MM.1S (cell line): ENCODE results near the gene IL3.
A peak's percentile ranks its signal among the peaks of the same experiment; 100 is the strongest.

Experiments used
- DNase-seq: peaks from one replicate; pipeline ENCODE4 v3.0.0-alpha.2; 2015
- H2AFZ ChIP-seq: fragments of 300-600 bp; sonication (generic); 2 replicates; pipeline ENCODE4 v1.6.0; 2016; ENCODE audit warnings: antibody characterized with exemption, low read length
- H3F3A ChIP-seq: fragments of 300-600 bp; sonication (generic); 2 replicates; pipeline ENCODE4 v1.6.1; 2016; ENCODE audit warnings: mild to moderate bottlenecking, antibody characterized with exemption, low read length, moderate library complexity, mixed read lengths; ENCODE audit not compliant: insufficient read depth
- H3K27ac ChIP-seq: fragments of 300-600 bp; sonication (generic); 2 replicates; pipeline ENCODE4 v1.5.1; 2016; ENCODE audit warnings: mild to moderate bottlenecking, low read length
- H3K27me3 ChIP-seq: fragments of 300-600 bp; sonication (generic); replicated peaks from 2 replicates; pipeline ENCODE4 v1.6.0; 2016; ENCODE audit warnings: low read length; ENCODE audit not compliant: insufficient read depth
- H3K36me3 ChIP-seq: fragments of 300-600 bp; sonication (generic); replicated peaks from 2 replicates; pipeline ENCODE4 v1.6.1; 2016; ENCODE audit warnings: mild to moderate bottlenecking, low read length, mixed read lengths; ENCODE audit not compliant: insufficient read depth
- H3K4me1 ChIP-seq: fragments of 300-600 bp; sonication (generic); 2 replicates; pipeline ENCODE4 v1.6.1; 2016; ENCODE audit warnings: low read length, mixed read lengths
- H3K4me2 ChIP-seq: fragments of 300-600 bp; sonication (generic); 2 replicates; pipeline ENCODE4 v1.6.0; 2016; ENCODE audit warnings: low read depth, low read length
- H3K4me3 ChIP-seq: fragments of 300-600 bp; sonication (generic); 2 replicates; pipeline ENCODE4 v1.5.1; 2016; ENCODE audit warnings: low read length, mixed read lengths
- H3K79me2 ChIP-seq: fragments of 300-600 bp; sonication (generic); 2 replicates; pipeline ENCODE4 v1.6.1; 2016; ENCODE audit warnings: mixed run types, low read length, mixed read lengths
- H3K9ac ChIP-seq: fragments of 300-600 bp; sonication (generic); 2 replicates; pipeline ENCODE4 v1.6.1; 2016; ENCODE audit warnings: low read length, mixed read lengths
- H3K9me2 ChIP-seq: fragments of 300-600 bp; sonication (generic); replicated peaks from 2 replicates; pipeline ENCODE4 v1.6.1; 2016; ENCODE audit warnings: mild to moderate bottlenecking, low read length, mixed read lengths; ENCODE audit not compliant: insufficient read depth
- H3K9me3 ChIP-seq: fragments of 300-600 bp; sonication (generic); replicated peaks from 2 replicates; pipeline ENCODE4 v1.6.1; 2016; ENCODE audit warnings: mild to moderate bottlenecking, low read length, mixed read lengths; ENCODE audit not compliant: insufficient read depth
- H4K20me1 ChIP-seq: fragments of 300-600 bp; sonication (generic); 2 replicates; pipeline ENCODE4 v1.6.1; 2016; ENCODE audit warnings: mild to moderate bottlenecking, low read length, moderate library complexity, mixed read lengths; ENCODE audit not compliant: insufficient read depth
- CTCF ChIP-seq: fragments of 300-600 bp; sonication (generic); IDR thresholded peaks from 2 replicates; pipeline ENCODE4 v1.5.1; 2016; ENCODE audit warnings: antibody characterized with exemption, low read length, mixed read lengths
- EZH2 ChIP-seq: fragments of 300-600 bp; sonication (generic); optimal IDR thresholded peaks from 2 replicates; pipeline ENCODE3; 2017; ENCODE audit warnings: low read depth, mild to moderate bottlenecking, antibody characterized with exemption, low read length, mixed read lengths
- EZH2phosphoT487 ChIP-seq: fragments of 300-600 bp; sonication (generic); IDR thresholded peaks from 2 replicates; pipeline ENCODE4 v1.6.1; 2018; ENCODE audit warnings: antibody characterized with exemption, low read length

Gene IL3, protein sequence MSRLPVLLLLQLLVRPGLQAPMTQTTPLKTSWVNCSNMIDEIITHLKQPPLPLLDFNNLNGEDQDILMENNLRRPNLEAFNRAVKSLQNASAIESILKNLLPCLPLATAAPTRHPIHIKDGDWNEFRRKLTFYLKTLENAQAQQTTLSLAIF

DNA sequence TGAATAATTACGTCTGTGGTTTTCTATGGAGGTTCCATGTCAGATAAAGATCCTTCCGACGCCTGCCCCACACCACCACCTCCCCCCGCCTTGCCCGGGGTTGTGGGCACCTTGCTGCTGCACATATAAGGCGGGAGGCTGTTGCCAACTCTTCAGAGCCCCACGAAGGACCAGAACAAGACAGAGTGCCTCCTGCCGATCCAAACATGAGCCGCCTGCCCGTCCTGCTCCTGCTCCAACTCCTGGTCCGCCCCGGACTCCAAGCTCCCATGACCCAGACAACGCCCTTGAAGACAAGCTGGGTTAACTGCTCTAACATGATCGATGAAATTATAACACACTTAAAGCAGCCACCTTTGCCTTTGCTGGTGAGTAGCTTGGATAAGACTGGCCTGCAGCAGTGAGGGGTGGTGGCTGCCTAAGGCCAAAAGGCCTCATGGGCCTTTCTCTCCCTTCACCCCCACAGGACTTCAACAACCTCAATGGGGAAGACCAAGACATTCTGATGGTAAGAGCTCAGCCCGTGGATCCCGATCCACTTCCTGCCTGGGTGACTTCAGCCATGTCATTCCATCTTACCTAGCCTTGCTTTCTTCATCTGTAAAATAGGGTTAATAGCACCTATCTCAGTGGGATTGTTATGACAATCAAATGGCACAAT lies at the start of gene IL3:
Gene IL3 (plus strand): TSS at position 155 of the 661 bp plus-strand sequence. CDS start 52 bp downstream, at position 207.
- no peaks in the 10 kb centered on the region for H3K79me2 ChIP-seq
- no peak within 1 kb of the TSS for H3K9ac ChIP-seq
- DNase-seq, result no peak
- H3K27ac ChIP-seq, result no peak within 1 kb of the TSS
- no peaks in the 10 kb centered on the region for H4K20me1 ChIP-seq
- TF ChIP-seq EZH2phosphoT487 (no peak), CTCF (no peak), EZH2 (no peak)
- H3K9me3 ChIP-seq, result no peaks in the 10 kb centered on the region
- H3K27me3 ChIP-seq, result no peaks in the 10 kb centered on the region
- no peaks in the 10 kb centered on the region for H3K9me2 ChIP-seq
- H2AFZ ChIP-seq, result no peak within 1 kb of the TSS
- H3K4me3 ChIP-seq, result no peak within 1 kb of the TSS
- peaks cover 7% of the 10 kb centered on the region for H3K4me1 ChIP-seq
- H3F3A ChIP-seq, result no peaks in the 10 kb centered on the region
- no peak within 1 kb of the TSS for H3K4me2 ChIP-seq
- H3K36me3 ChIP-seq, result no peaks in the 10 kb centered on the region

DNA sequence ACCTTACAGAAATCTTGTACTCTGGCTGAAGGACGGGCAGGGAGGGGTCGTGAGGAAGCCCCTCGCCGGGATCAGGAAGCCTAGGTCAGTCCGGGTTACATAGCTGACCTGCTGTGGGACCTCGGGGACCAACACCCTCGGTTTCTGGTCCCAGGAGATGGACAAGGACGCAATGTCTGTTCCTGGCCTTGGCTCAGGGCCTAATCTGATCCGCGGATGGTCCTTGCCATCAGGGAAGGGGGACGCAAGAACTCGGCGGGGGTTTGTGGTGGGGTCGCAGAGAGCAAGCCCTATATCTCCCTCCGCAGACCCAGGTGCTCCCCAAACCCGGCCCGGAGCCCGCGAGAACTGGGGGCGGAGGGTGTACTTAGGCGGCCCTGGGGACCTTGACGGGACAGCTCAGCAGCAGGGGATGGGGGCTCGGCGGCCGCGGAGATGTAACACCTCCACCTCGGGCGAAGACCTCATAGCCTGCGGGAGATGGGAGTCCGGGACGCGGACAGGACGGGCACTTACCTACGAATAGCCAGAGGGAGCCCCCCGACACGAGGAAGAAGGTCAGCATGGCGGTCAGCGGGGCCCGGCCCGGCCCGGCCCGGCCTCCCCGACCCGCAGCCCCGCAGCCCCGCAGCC lies 49.4 kb upstream of the IL3 start:
- H2AFZ ChIP-seq, result no peak overlapping the region
- no peaks in the 10 kb centered on the region for H3K4me1 ChIP-seq
- H3K4me3 ChIP-seq, result no peak overlapping the region; the same call in 1 of the 2 replicates
- DNase-seq, result no peak
- H4K20me1 ChIP-seq, result no peaks in the 10 kb centered on the region
- H3K9me2 ChIP-seq, result no peaks in the 10 kb centered on the region
- H3K9me3 ChIP-seq, result no peaks in the 10 kb centered on the region
- H3K27ac ChIP-seq, result no peak overlapping the region
- no peak for TF ChIP-seq EZH2
- no peak for TF ChIP-seq CTCF
- TF ChIP-seq EZH2phosphoT487, result no peak
- H3K4me2 ChIP-seq, result peak overlapping the region; percentile 26; the same call in 1 of the 2 replicates
- H3K9ac ChIP-seq, result no peak overlapping the region
- H3K27me3 ChIP-seq, result peaks cover 59% of the 10 kb centered on the region
- H3K36me3 ChIP-seq, result no peaks in the 10 kb centered on the region
- no peaks in the 10 kb centered on the region for H3K79me2 ChIP-seq
- no peaks in the 10 kb centered on the region for H3F3A ChIP-seq

GRCh38 chr5:132011622-132012343 lies 48.7 kb upstream of the IL3 start, which contains the start of gene ACSL6:
Gene ACSL6, minus strand, starts transcription at chr5:132011658. Its CDS starts 105 bp downstream, at chr5:132011553.
- Histone ChIP-seq H3K4me1 (no peaks in the 10 kb centered on the region), H3K36me3 (no peaks in the 10 kb centered on the region), H3K9me3 (no peaks in the 10 kb centered on the region), H3K4me2 (peak within 1 kb of the TSS; percentile 46; the same call in 1 of the 2 replicates), H3K79me2 (no peaks in the 10 kb centered on the region), H3K4me3 (peak within 1 kb of the TSS; percentile 34; the same call in 1 of the 2 replicates), H3K9me2 (no peaks in the 10 kb centered on the region), H3K27me3 (peaks cover 66% of the 10 kb centered on the region), H3K9ac (no peak within 1 kb of the TSS), H3K27ac (no peak within 1 kb of the TSS), H2AFZ (no peak within 1 kb of the TSS), H3F3A (no peaks in the 10 kb centered on the region), H4K20me1 (no peaks in the 10 kb centered on the region)
- TF ChIP-seq EZH2 (no peak), EZH2phosphoT487 (no peak), CTCF (no peak)
- no peak for DNase-seq
